Measurements from ENCODE around the gene SAA4. TPM values are rescaled to one million over a fixed set of nuclear protein-coding genes. Genes with fewer than 3 reads are reported as not detected.
"Not testable (repeated sequence)": the region's sequence is repeated elsewhere in the genome, so short reads cannot be mapped to it uniquely, and the experiment has no call there.

The SAA4 gene
- total and polyA plus RNA-seq, 8 donors, result 1.6 TPM; not detected in 7

GRCh38 chr11:18277565-18278271 is 41.1 kb upstream of the SAA4 start:
- H3K27me3 ChIP-seq, result no peaks in the 10 kb centered on the region
- H3K9me3 ChIP-seq, result no peaks in the 10 kb centered on the region
- H3K27ac ChIP-seq, result peak overlapping the region in 1 of 5 donors; percentile 12
- H3K36me3 ChIP-seq, result peaks cover 7 to 59% (median 48%) of the 10 kb centered on the region in 4 donors
- no peak for DNase-seq
- no peak overlapping the region for H3K4me3 ChIP-seq
- intact Hi-C loops (cut with DNase I; ENCODE audit: low total_unique reads), result no loop called here
- 81 to 90% (median 86%) methylated on average over 5 of the region's 5 CpGs for WGBS, 5 donors
- no peaks in the 10 kb centered on the region for H3K4me1 ChIP-seq
- TF ChIP-seq EP300 (IDR thresholded peaks at IDR 0.05), result no peak
- TF ChIP-seq POLR2AphosphoS5 (IDR thresholded peaks at IDR 0.05), result no peak

- Histone ChIP-seq H3K27me3 (no peaks in the 10 kb centered on the region), H3K9me3 (no peaks in the 10 kb centered on the region), H3K36me3 (peaks cover 0 to 7% (median under 1%) of the 10 kb centered on the region in 4 donors), H3K27ac (no peak overlapping the region), H3K4me3 (no peak overlapping the region), H3K4me1 (no peaks in the 10 kb centered on the region)
- WGBS, 5 donors, result 64 to 81% (median 76%) methylated on average over 4 of the region's 4 CpGs
- no peak for TF ChIP-seq POLR2AphosphoS5 (IDR thresholded peaks at IDR 0.05)
- TF ChIP-seq CTCF (IDR thresholded peaks at IDR 0.05), result no peak
- no peak for TF ChIP-seq EP300 (IDR thresholded peaks at IDR 0.05)
- no peak for TF ChIP-seq POLR2A (IDR thresholded peaks at IDR 0.05)
- intact Hi-C loops (cut with DNase I; ENCODE audit: low total_unique reads), result no loop called here
- no peak for DNase-seq
Measured at GRCh38 chr11:18271206-18271605, 34.6 kb upstream of the SAA4 start.

- H3K36me3 ChIP-seq, result peaks cover 0 to 2% (median 0%) of the 10 kb centered on the region in 4 donors
- DNase-seq, result no peak
- H3K4me3 ChIP-seq, result no peak overlapping the region
- intact Hi-C loops (cut with DNase I; ENCODE audit: low total_unique reads), result no loop called here
- no peaks in the 10 kb centered on the region for H3K27me3 ChIP-seq
- no peak overlapping the region for H3K27ac ChIP-seq
- H3K9me3 ChIP-seq, result no peaks in the 10 kb centered on the region
- TF ChIP-seq POLR2A (IDR thresholded peaks at IDR 0.05) (no peak), EP300 (IDR thresholded peaks at IDR 0.05) (no peak), POLR2AphosphoS5 (IDR thresholded peaks at IDR 0.05) (no peak), CTCF (IDR thresholded peaks at IDR 0.05) (no peak)
- peaks cover 0 to 7% (median 0%) of the 10 kb centered on the region in 4 donors for H3K4me1 ChIP-seq
- WGBS, 5 donors, result 63 to 76% (median 65%) methylated on average over 4 of the region's 4 CpGs
Measured at GRCh38 chr11:18270102-18270501, 33.5 kb upstream of the SAA4 start.

- WGBS, 5 donors, result 80 to 88% (median 85%) methylated on average over 1 to 2 of the region's 5 CpGs; no CpG with 5 or more reads in 1 of the 5 donors
- DNase-seq; H3K27ac ChIP-seq; H3K27me3 ChIP-seq; H3K36me3 ChIP-seq; H3K4me1 ChIP-seq; H3K4me3 ChIP-seq; H3K9me3 ChIP-seq; intact Hi-C loops (cut with DNase I; ENCODE audit: low total_unique reads): not testable (repeated sequence)
Measured at GRCh38 chr11:18269252-18269651, 32.6 kb upstream of the SAA4 start.

- H3K4me1 ChIP-seq; DNase-seq; H3K27me3 ChIP-seq; H3K9me3 ChIP-seq; H3K36me3 ChIP-seq; H3K4me3 ChIP-seq; intact Hi-C loops (cut with DNase I; ENCODE audit: low total_unique reads): not testable (repeated sequence)
- H3K27ac ChIP-seq, result peak overlapping the region in 2 of 5 donors; percentile 46 to 64
- 46 to 73% (median 63%) methylated on average over 4 to 9 of the region's 10 CpGs; no CpG with 5 or more reads in 1 of the 5 donors for WGBS, 5 donors
Measured at GRCh38 chr11:18267335-18268133, 30.9 kb upstream of the SAA4 start.
